ENCODE data around the gene MREG. TPM values are rescaled to one million over a fixed set of nuclear protein-coding genes. Genes with fewer than 3 reads are reported as not detected.

MREG gene
- total RNA-seq, 1 experiment from 2014 or later: 23.0 TPM

DNA sequence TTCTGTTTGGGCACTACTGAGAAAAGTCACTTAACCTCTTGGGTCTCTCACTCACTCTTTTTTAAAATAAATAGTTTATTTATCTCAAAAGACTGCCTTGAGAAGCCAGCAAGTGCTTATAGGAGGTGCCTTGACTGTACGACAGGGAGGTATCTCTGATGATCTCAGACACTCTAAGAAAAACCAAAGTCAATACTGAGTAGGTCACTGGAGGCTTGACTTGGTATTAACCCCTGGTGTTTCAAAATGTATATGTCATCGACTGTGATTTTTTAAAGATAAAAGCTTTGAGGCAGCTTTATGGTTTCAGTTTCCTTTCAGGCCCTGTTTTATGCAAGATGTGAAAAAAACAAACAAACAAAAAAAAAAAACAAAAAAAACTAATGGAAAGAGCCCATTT, 33.7 kb downstream of the MREG start:
- Histone ChIP-seq H3K27me3 (ENCODE audit: insufficient read depth, low read depth) (no peaks in the 10 kb centered on the region), H3K27ac (peak overlapping the region; percentile 28; the same call in 1 of the 2 replicates)
- BruUV-seq (replicated peaks): no TSS peak

GRCh38 chr2:215974700-215975429, 38.5 kb downstream of the MREG start:
- 0 out of 2 replicates have a peak, but pooled peaks cover 11% of the 10 kb centered on the region for H3K36me3 ChIP-seq (ENCODE audit: low read depth)
- no TSS peak for BruUV-seq (replicated peaks)
- no peak overlapping the region for H2AFZ ChIP-seq
- intact Hi-C loops (cut with micrococcal nuclease; ENCODE audit: unreplicated experiment): loop anchor here (5.0 kb wide), 1 partner anchor 42 kb away; no protein-coding TSS in a partner anchor
- H3K4me3 ChIP-seq: no peak overlapping the region
- TF ChIP-seq EZH2 (IDR thresholded peaks at IDR 0.05; ENCODE audit: low read depth): no peak
- TF ChIP-seq, protein P1, sequence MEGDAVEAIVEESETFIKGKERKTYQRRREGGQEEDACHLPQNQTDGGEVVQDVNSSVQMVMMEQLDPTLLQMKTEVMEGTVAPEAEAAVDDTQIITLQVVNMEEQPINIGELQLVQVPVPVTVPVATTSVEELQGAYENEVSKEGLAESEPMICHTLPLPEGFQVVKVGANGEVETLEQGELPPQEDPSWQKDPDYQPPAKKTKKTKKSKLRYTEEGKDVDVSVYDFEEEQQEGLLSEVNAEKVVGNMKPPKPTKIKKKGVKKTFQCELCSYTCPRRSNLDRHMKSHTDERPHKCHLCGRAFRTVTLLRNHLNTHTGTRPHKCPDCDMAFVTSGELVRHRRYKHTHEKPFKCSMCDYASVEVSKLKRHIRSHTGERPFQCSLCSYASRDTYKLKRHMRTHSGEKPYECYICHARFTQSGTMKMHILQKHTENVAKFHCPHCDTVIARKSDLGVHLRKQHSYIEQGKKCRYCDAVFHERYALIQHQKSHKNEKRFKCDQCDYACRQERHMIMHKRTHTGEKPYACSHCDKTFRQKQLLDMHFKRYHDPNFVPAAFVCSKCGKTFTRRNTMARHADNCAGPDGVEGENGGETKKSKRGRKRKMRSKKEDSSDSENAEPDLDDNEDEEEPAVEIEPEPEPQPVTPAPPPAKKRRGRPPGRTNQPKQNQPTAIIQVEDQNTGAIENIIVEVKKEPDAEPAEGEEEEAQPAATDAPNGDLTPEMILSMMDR (conservative IDR thresholded peaks at IDR 0.05): no peak
- peaks cover 59% of the 10 kb centered on the region for H3K4me1 ChIP-seq (replicated peaks; ENCODE audit: insufficient read depth)
- H3K27ac ChIP-seq: peak overlapping the region; percentile 82
- H3K4me2 ChIP-seq: peak overlapping the region; percentile 74
- H4K20me1 ChIP-seq (ENCODE audit: insufficient read depth): no peaks in the 10 kb centered on the region
- no peak for DNase-seq
- POLR2A ChIA-PET (ENCODE audit: unreplicated experiment): no interaction called here
- peaks cover 40% of the 10 kb centered on the region for H3F3A ChIP-seq (ENCODE audit: insufficient read depth, low read depth)
- H3K79me2 ChIP-seq (ENCODE audit: low read depth): peaks cover 86% of the 10 kb centered on the region
- H3K9me3 ChIP-seq (ENCODE audit: insufficient read depth, low read depth): no peaks in the 10 kb centered on the region
- CTCF ChIA-PET: interaction anchor here (0.6 kb wide), 1 partner anchor 113 kb away, joined by 3 read pairs; no protein-coding TSS in a partner anchor
- no peaks in the 10 kb centered on the region for H3K27me3 ChIP-seq (ENCODE audit: insufficient read depth, low read depth)
- no peaks in the 10 kb centered on the region for H3K9me2 ChIP-seq (ENCODE audit: insufficient read depth)

More for the DNA sequence above, 33.7 kb downstream of the MREG start:
- peaks cover 7% of the 10 kb centered on the region; the same call in 1 of the 2 replicates for H3K9me3 ChIP-seq (ENCODE audit: insufficient read depth, low read depth)
- TF ChIP-seq, protein P1 (conservative IDR thresholded peaks at IDR 0.05): no peak
- no peak for TF ChIP-seq EZH2 (IDR thresholded peaks at IDR 0.05; ENCODE audit: low read depth)
- H3F3A ChIP-seq (ENCODE audit: insufficient read depth, low read depth): peaks cover 31% of the 10 kb centered on the region
- no peaks in the 10 kb centered on the region for H3K9me2 ChIP-seq (ENCODE audit: insufficient read depth)
- intact Hi-C loops (cut with micrococcal nuclease; ENCODE audit: unreplicated experiment): no loop called here
- peak overlapping the region; percentile 20 for H3K4me2 ChIP-seq
- POLR2A ChIA-PET (ENCODE audit: unreplicated experiment): no interaction called here
- H3K79me2 ChIP-seq (ENCODE audit: low read depth): peaks cover 80% of the 10 kb centered on the region
- peak in 1 of 2 experiments; percentile 72 for DNase-seq
- H4K20me1 ChIP-seq (ENCODE audit: insufficient read depth): no peaks in the 10 kb centered on the region
- no peak overlapping the region for H3K4me3 ChIP-seq
- CTCF ChIA-PET: no interaction called here
- H3K36me3 ChIP-seq (ENCODE audit: low read depth): peaks cover 27% of the 10 kb centered on the region; the same call in 1 of the 2 replicates
- no peak overlapping the region for H2AFZ ChIP-seq
- H3K4me1 ChIP-seq (replicated peaks; ENCODE audit: insufficient read depth): peaks cover 62% of the 10 kb centered on the region

DNA sequence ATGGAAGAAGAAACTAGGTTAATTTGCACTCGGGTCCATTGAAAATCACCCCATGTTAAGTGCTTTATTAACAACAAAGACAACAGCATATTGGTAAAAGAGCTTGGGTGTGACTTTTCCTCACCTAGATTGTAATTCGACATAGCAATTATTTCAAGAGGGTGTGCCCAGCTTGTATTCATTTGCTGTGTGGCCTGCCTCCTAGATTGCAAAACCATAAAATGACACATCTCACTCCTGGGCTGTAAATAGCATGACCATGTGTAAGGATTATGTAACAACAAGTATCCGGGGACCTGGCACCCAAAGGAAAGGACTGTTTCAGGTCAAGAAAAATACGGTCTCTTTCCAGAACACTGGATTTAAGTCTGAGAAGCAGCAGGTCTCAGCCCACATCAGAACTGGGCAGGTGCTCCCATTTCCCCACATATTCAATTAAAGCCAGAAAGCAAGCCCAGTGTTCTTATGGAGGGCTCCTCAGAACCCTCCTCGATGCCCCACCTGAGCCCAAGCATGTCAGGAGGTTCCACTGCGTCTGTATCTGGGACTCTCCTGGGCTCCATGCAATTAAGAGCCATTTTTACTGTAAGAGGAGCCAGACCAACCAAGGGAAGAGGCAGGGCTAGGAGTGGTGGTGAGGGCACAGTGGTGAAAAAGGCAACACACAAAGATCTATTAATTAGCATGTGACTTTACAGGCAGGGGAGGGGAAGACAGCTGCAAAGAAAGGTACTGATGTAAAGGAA, 39.2 kb downstream of the MREG start:
- H3K9me2 ChIP-seq (ENCODE audit: insufficient read depth): no peaks in the 10 kb centered on the region
- CTCF ChIA-PET: no interaction called here
- peak overlapping the region; percentile 24; the same call in 1 of the 2 replicates for H3K4me3 ChIP-seq
- H2AFZ ChIP-seq: no peak overlapping the region
- no peaks in the 10 kb centered on the region for H3K9me3 ChIP-seq (ENCODE audit: insufficient read depth, low read depth)
- H3F3A ChIP-seq (ENCODE audit: insufficient read depth, low read depth): peaks cover 36% of the 10 kb centered on the region
- intact Hi-C loops (cut with micrococcal nuclease; ENCODE audit: unreplicated experiment): loop anchor here (5.0 kb wide), 1 partner anchor 43 kb away; no protein-coding TSS in a partner anchor
- peak overlapping the region; percentile 74 for H3K4me2 ChIP-seq
- H3K4me1 ChIP-seq (replicated peaks; ENCODE audit: insufficient read depth): peaks cover 59% of the 10 kb centered on the region
- peak; percentile 46 to 95 for DNase-seq
- peak overlapping the region; percentile 82 for H3K27ac ChIP-seq
- no peaks in the 10 kb centered on the region for H3K27me3 ChIP-seq (ENCODE audit: insufficient read depth, low read depth)
- H3K79me2 ChIP-seq (ENCODE audit: low read depth): peaks cover 88% of the 10 kb centered on the region
- TF ChIP-seq EZH2 (IDR thresholded peaks at IDR 0.05; ENCODE audit: low read depth): no peak
- TF ChIP-seq, protein P1 (conservative IDR thresholded peaks at IDR 0.05): no peak
- POLR2A ChIA-PET (ENCODE audit: unreplicated experiment): interaction anchor here (0.6 kb wide), 2 partner anchors 34 to 691 kb away, joined by 3 to 8 read pairs; no protein-coding TSS in a partner anchor
- no peaks in the 10 kb centered on the region for H4K20me1 ChIP-seq (ENCODE audit: insufficient read depth)
- no TSS peak for BruUV-seq (replicated peaks)
- 0 out of 2 replicates have a peak, but pooled peaks cover 11% of the 10 kb centered on the region for H3K36me3 ChIP-seq (ENCODE audit: low read depth)

Data from PC-9 (cell line).